Trophoblast cell (in vitro differentiated cells and primary cell): ENCODE data around the gene JAM3.

ENCODE experiments used
- DNase-seq, 2 donors: peaks; one replicate each; pipeline ENCODE4 v3.0.0-alpha.2; 2016
- H2AFZ ChIP-seq: 2 replicates; pipeline ENCODE4 v1.6.1; 2013; ENCODE audit warnings: low read length, moderate library complexity, mild to moderate bottlenecking; ENCODE audit not compliant: insufficient read depth, poor library complexity
- H2AK5ac ChIP-seq: 2 replicates; pipeline ENCODE4 v1.6.1; 2013; ENCODE audit warnings: mild to moderate bottlenecking, low read length
- H2BK120ac ChIP-seq: 2 replicates; pipeline ENCODE4 v1.6.1; 2013; ENCODE audit warnings: low read length, mild to moderate bottlenecking, moderate library complexity; ENCODE audit not compliant: insufficient read depth, poor library complexity
- H2BK12ac ChIP-seq: 2 replicates; pipeline ENCODE4 v1.6.1; 2013; ENCODE audit warnings: mild to moderate bottlenecking, low read length, moderate library complexity
- H2BK5ac ChIP-seq: 2 replicates; pipeline ENCODE4 v1.6.1; 2013; ENCODE audit warnings: low read length, low read depth, moderate library complexity, mild to moderate bottlenecking; ENCODE audit not compliant: poor library complexity
- H3K14ac ChIP-seq: 2 replicates; pipeline ENCODE4 v1.6.1; 2013; ENCODE audit warnings: mild to moderate bottlenecking, low read length
- H3K18ac ChIP-seq: 2 replicates; pipeline ENCODE4 v1.6.1; 2013; ENCODE audit warnings: mild to moderate bottlenecking, low read length
- H3K23ac ChIP-seq: 2 replicates; pipeline ENCODE4 v1.6.1; 2013; ENCODE audit warnings: low read length
- H3K27ac ChIP-seq: 2 replicates; pipeline ENCODE4 v1.5.1; 2013; ENCODE audit warnings: low read depth, mild to moderate bottlenecking, inconsistent platforms, low read length, moderate library complexity
- H3K27me3 ChIP-seq: 2 replicates; pipeline ENCODE4 v1.6.1; 2013; ENCODE audit warnings: inconsistent platforms, mild to moderate bottlenecking, low read length, moderate library complexity; ENCODE audit not compliant: insufficient read depth
- H3K36me3 ChIP-seq, 2 experiments: 1 replicate in 1 of 2; 2 replicates in 1 of 2; pipeline ENCODE4 v1.6.1; 2013; ENCODE audit warnings: low read length in 2 of 2, mild to moderate bottlenecking in 2 of 2, moderate library complexity in 1 of 2; ENCODE audit not compliant: insufficient read depth in 2 of 2, control insufficient read depth in 1 of 2
- H3K4ac ChIP-seq: 2 replicates; pipeline ENCODE4 v1.6.1; 2013; ENCODE audit warnings: low read depth, mild to moderate bottlenecking, low read length, moderate library complexity
- H3K4me1 ChIP-seq, 2 experiments: 1 replicate in 1 of 2; 2 replicates in 1 of 2; pipeline ENCODE4 v1.6.1; 2013; ENCODE audit warnings: low read length in 2 of 2, mild to moderate bottlenecking in 2 of 2, moderate library complexity in 1 of 2; ENCODE audit not compliant: insufficient read depth in 2 of 2, control insufficient read depth in 1 of 2
- H3K4me2 ChIP-seq: 2 replicates; pipeline ENCODE4 v1.6.1; 2013; ENCODE audit warnings: inconsistent platforms, mild to moderate bottlenecking, low read length, moderate library complexity
- H3K4me3 ChIP-seq: 2 replicates; pipeline ENCODE4 v1.5.1; 2013; ENCODE audit warnings: mild to moderate bottlenecking, low read depth, low read length, inconsistent platforms
- H3K79me1 ChIP-seq: one replicate; pipeline ENCODE4 v1.6.1; 2013; ENCODE audit warnings: low read length
- H3K79me2 ChIP-seq: 2 replicates; pipeline ENCODE4 v1.6.1; 2013; ENCODE audit warnings: low read length, mild to moderate bottlenecking; ENCODE audit not compliant: control insufficient read depth, insufficient read depth, poor library complexity
- H3K9ac ChIP-seq: 2 replicates; pipeline ENCODE4 v1.6.1; 2013; ENCODE audit warnings: mild to moderate bottlenecking, low read length
- H3K9me3 ChIP-seq: 2 replicates; pipeline ENCODE4 v1.6.1; 2013; ENCODE audit warnings: low read depth, mild to moderate bottlenecking, control low read depth, inconsistent platforms, low read length; ENCODE audit not compliant: insufficient read depth
- H4K12ac ChIP-seq: 2 replicates; pipeline ENCODE4 v1.6.1; 2013; ENCODE audit warnings: low read depth, mild to moderate bottlenecking, low read length, moderate library complexity
- H4K8ac ChIP-seq: 2 replicates; pipeline ENCODE4 v1.6.1; 2013; ENCODE audit warnings: low read depth, mild to moderate bottlenecking, low read length, moderate library complexity
- H4K91ac ChIP-seq: one replicate; pipeline ENCODE4 v1.6.1; 2013; ENCODE audit warnings: low read depth, mild to moderate bottlenecking, low read length, moderate library complexity
- WGBS: extraction: QIAGEN DNeasy Blood & Tissue Kit; methylation state at CpG from one replicate; pipeline ENCODE4 v1.1.7; 2013; ENCODE audit warnings: missing lambda C conversion rate; ENCODE audit not compliant: insufficient read length, insufficient coverage; ENCODE audit errors: extremely low coverage; 5-methylcytosine and 5-hydroxymethylcytosine counted together

JAM3 gene

DNA sequence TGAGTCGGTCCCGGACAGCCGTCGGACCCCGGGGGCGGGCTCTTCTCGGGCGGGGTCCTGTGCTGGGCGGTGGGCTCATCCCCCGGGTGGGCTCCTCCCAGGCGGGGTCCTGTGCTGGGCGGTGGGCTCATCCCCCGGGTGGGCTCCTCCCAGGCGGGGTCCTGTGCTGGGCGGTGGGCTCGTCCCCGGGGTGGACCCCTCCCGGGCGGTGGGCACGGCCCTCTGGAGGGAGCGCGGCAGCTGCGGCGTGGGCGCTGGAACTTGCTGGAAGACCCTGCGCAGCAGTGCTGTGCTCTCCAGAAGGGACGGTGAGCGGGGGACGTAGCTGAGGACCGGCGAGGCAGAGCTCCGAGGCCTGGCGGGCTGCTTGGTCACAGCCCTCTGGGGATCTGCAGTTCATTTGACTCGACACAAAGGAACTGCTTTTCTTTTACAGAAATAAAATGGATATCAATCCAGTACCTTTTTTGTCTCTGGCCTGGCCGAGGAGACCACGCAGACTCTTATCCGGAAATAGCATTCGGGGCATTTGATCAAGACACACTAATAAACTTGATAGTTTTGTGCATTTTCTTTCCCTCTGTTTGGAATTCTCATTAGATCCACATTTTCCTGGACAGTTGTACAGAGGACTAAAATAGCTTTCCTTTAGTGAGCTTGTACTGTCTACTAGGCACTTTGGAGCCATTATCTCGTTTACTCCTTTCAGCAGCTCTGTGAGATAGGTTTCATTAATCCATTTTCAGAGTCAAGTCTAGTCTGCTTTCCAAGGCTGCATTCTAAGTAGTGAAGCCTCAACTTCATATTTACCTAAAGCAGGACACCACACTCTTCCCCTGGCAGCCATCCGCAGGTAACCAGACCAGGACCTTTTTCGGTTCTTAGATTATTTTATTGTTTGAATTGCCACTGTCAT lies 812 bp downstream of the JAM3 start:
- H2BK120ac ChIP-seq, result no peak overlapping the region
- H4K91ac ChIP-seq, result no peak overlapping the region
- H3K4me1 ChIP-seq, result peaks cover 2 to 3% of the 10 kb centered on the region in 2 experiments
- no peak overlapping the region for H3K14ac ChIP-seq
- H4K12ac ChIP-seq, result no peak overlapping the region
- no peak overlapping the region for H4K8ac ChIP-seq
- peaks cover 2% of the 10 kb centered on the region for H3K79me1 ChIP-seq
- H3K79me2 ChIP-seq, result peaks cover 2% of the 10 kb centered on the region
- H3K9ac ChIP-seq, result no peak overlapping the region
- H3K4me3 ChIP-seq, result peak overlapping the region; percentile 97
- WGBS, result no CpG with 5 or more reads among the region's 41 CpGs
- H3K27me3 ChIP-seq, result peaks cover 2% of the 10 kb centered on the region
- H3K23ac ChIP-seq, result no peak overlapping the region
- H3K4me2 ChIP-seq, result peak overlapping the region; percentile 99
- H3K27ac ChIP-seq, result no peak overlapping the region
- H3K36me3 ChIP-seq, result no peaks in the 10 kb centered on the region
- H2BK12ac ChIP-seq, result no peak overlapping the region
- peak overlapping the region; percentile 62 for H2AFZ ChIP-seq
- DNase-seq, result no peak
- H3K4ac ChIP-seq, result no peak overlapping the region
- no peak overlapping the region for H2BK5ac ChIP-seq
- no peak overlapping the region for H2AK5ac ChIP-seq
- H3K9me3 ChIP-seq, result no peaks in the 10 kb centered on the region
- no peak overlapping the region for H3K18ac ChIP-seq

DNA sequence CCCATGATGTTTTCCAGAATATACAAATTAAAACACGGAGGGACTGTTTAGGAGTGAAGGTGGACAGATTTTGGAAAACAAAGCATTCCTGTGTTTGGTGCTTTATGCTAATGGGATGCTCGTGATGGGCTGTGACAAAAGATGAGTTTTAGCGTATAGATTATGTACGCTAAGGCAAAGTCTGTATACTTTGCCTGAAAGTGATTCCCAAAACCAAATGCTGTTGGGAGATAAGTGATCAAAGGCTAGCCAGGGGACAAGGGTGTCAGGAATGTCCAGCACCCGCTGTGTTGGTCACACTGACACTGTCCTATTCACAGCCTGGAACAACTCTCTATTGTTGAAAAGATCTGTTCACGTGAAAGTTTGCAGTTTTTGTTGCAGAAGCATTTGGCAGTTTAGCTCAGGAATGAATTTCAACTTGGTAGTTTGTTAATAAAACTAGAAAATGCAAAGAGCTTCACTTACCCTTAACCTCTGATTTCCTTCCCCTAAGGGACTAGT lies 1.5 kb downstream of the JAM3 start:
- no peak for DNase-seq
- no CpG with 5 or more reads among the region's 6 CpGs for WGBS
- Histone ChIP-seq H3K4me3 (no peak overlapping the region), H2AFZ (no peak overlapping the region), H4K12ac (no peak overlapping the region), H2BK120ac (no peak overlapping the region), H3K9ac (no peak overlapping the region), H3K27ac (no peak overlapping the region), H3K79me1 (peaks cover 2% of the 10 kb centered on the region), H3K23ac (no peak overlapping the region), H3K4me1 (peaks cover 2 to 3% of the 10 kb centered on the region in 2 experiments), H2BK5ac (no peak overlapping the region), H2BK12ac (no peak overlapping the region), H3K79me2 (peaks cover 2% of the 10 kb centered on the region), H3K4ac (no peak overlapping the region), H3K14ac (no peak overlapping the region), H2AK5ac (no peak overlapping the region), H3K18ac (no peak overlapping the region), H3K27me3 (peaks cover 2% of the 10 kb centered on the region), H3K36me3 (no peaks in the 10 kb centered on the region), H3K9me3 (no peaks in the 10 kb centered on the region), H4K8ac (no peak overlapping the region), H4K91ac (no peak overlapping the region), H3K4me2 (no peak overlapping the region)

DNA sequence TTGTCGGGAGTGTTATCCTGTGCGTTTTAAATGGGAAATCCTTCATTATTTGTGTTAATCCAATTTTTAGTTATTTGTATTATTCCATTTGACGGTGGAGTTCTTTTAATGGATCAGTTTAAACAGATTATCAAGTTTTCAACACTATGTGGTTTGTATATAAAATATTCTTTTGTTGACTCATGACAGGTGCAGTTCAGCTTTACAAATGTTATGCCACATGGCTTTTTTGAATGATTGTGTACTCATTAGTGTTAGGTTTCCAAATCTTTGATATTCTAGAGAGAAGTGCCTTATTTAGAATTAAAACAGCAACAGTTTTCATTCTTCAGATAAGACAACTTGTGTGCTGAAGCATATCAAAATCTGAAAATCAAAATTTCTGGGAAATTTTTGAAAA lies 2.4 kb downstream of the JAM3 start:
- H3K27ac ChIP-seq, result no peak overlapping the region
- peaks cover 2% of the 10 kb centered on the region for H3K79me1 ChIP-seq
- no peak overlapping the region for H2BK120ac ChIP-seq
- H3K36me3 ChIP-seq, result no peaks in the 10 kb centered on the region
- H3K9me3 ChIP-seq, result no peaks in the 10 kb centered on the region
- H3K14ac ChIP-seq, result no peak overlapping the region
- H3K4ac ChIP-seq, result no peak overlapping the region
- H3K4me1 ChIP-seq, result peaks cover 2 to 3% of the 10 kb centered on the region in 2 experiments
- no peak overlapping the region for H3K23ac ChIP-seq
- H3K9ac ChIP-seq, result no peak overlapping the region
- H3K18ac ChIP-seq, result no peak overlapping the region
- no peak overlapping the region for H3K4me2 ChIP-seq
- H3K4me3 ChIP-seq, result no peak overlapping the region
- H3K27me3 ChIP-seq, result peaks cover 2% of the 10 kb centered on the region
- no peak overlapping the region for H4K12ac ChIP-seq
- H2AFZ ChIP-seq, result no peak overlapping the region
- peaks cover 2% of the 10 kb centered on the region for H3K79me2 ChIP-seq
- no peak for DNase-seq
- no peak overlapping the region for H2BK5ac ChIP-seq
- H4K8ac ChIP-seq, result no peak overlapping the region
- no CpG with 5 or more reads among the region's 3 CpGs for WGBS
- H2AK5ac ChIP-seq, result no peak overlapping the region
- H4K91ac ChIP-seq, result no peak overlapping the region
- H2BK12ac ChIP-seq, result no peak overlapping the region

DNA sequence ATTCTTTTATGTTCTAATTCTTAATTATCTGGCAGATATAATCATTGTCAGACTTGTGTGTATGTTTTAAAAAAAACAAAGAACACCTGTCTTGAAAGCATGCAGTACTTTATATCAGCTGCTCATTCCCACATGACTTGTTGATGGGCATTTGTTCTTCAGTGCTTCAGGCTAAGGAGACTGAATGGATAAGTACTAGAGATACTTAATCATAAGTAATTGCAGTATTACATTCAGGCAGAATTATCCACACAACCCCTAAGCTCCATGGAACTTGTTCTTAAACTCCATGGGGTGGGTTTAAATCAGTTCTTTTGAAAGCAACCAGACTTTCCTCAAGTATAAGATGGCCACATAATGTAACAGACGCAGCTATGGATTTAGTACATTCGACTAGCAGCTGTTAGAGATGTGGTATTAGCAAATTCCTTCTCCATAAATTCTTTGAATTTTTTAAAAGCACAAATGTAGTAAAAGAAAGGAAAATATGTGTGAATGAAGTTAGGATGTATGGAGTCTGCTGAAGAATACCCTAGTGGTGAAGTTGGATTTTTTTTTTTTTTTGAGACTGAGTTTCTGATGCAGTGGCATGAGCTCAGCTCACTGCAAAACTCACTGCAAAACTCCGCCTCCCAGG lies 3.0 kb downstream of the JAM3 start:
- WGBS, result no CpG with 5 or more reads among the region's 3 CpGs
- Histone ChIP-seq H3K79me2 (peaks cover 2% of the 10 kb centered on the region), H3K79me1 (peaks cover 2% of the 10 kb centered on the region), H3K4me2 (no peak overlapping the region), H3K27ac (no peak overlapping the region), H3K36me3 (no peaks in the 10 kb centered on the region), H2BK5ac (no peak overlapping the region), H4K12ac (no peak overlapping the region), H3K9me3 (no peaks in the 10 kb centered on the region), H2BK12ac (no peak overlapping the region), H4K8ac (no peak overlapping the region), H4K91ac (no peak overlapping the region), H3K9ac (no peak overlapping the region), H3K14ac (no peak overlapping the region), H2AFZ (no peak overlapping the region), H3K27me3 (peaks cover 2% of the 10 kb centered on the region), H3K4me1 (peaks cover 2 to 3% of the 10 kb centered on the region in 2 experiments), H3K4me3 (no peak overlapping the region), H3K23ac (no peak overlapping the region), H2AK5ac (no peak overlapping the region), H2BK120ac (no peak overlapping the region), H3K18ac (no peak overlapping the region), H3K4ac (no peak overlapping the region)
- peak in 1 of 2 donors; percentile 31 for DNase-seq
